ENCODE measurements around the gene BANP. TPM values are rescaled to one million over a fixed set of nuclear protein-coding genes. Genes with fewer than 3 reads are reported as not detected.

Gene BANP
- total RNA-seq, 6 experiments from 2014 or later = 15.6 to 19.0 (median 16.2) TPM

GRCh38 chr16:87921236-87921773, 29.9 kb upstream of the BANP start:
- H3K4me3 Mint-ChIP-seq = no peak overlapping the region
- H3K36me3 Mint-ChIP-seq (ENCODE audit: low read depth) = no peaks in the 10 kb centered on the region
- DNase-seq = no peak
- peaks cover 31% of the 10 kb centered on the region for H3K27me3 Mint-ChIP-seq (ENCODE audit: insufficient read depth)
- no peak for TF ChIP-seq CTCF (IDR thresholded peaks at IDR 0.05)
- no peak overlapping the region for H3K27ac Mint-ChIP-seq
- H3K9me3 Mint-ChIP-seq = no peaks in the 10 kb centered on the region
- H3K4me1 Mint-ChIP-seq (ENCODE audit: low read depth) = peaks cover 8% of the 10 kb centered on the region

GRCh38 chr16:87922250-87922871, 28.9 kb upstream of the BANP start:
- Mint-ChIP-seq H3K36me3 (ENCODE audit: low read depth) (no peaks in the 10 kb centered on the region), H3K27ac (no peak overlapping the region), H3K9me3 (no peaks in the 10 kb centered on the region), H3K4me1 (ENCODE audit: low read depth) (peaks cover 8% of the 10 kb centered on the region), H3K27me3 (ENCODE audit: insufficient read depth) (peaks cover 36% of the 10 kb centered on the region), H3K4me3 (no peak overlapping the region)
- no peak for DNase-seq
- no peak for TF ChIP-seq CTCF (IDR thresholded peaks at IDR 0.05)

GRCh38 chr16:87924041-87924810, 27.0 kb upstream of the BANP start:
- no peak for DNase-seq
- H3K9me3 Mint-ChIP-seq = no peaks in the 10 kb centered on the region
- no peak overlapping the region for H3K27ac Mint-ChIP-seq
- TF ChIP-seq CTCF (IDR thresholded peaks at IDR 0.05) = no peak
- no peaks in the 10 kb centered on the region for H3K4me1 Mint-ChIP-seq (ENCODE audit: low read depth)
- no peaks in the 10 kb centered on the region for H3K36me3 Mint-ChIP-seq (ENCODE audit: low read depth)
- H3K27me3 Mint-ChIP-seq (ENCODE audit: insufficient read depth) = peaks cover 29% of the 10 kb centered on the region
- no peak overlapping the region for H3K4me3 Mint-ChIP-seq

- Mint-ChIP-seq H3K27ac (no peak overlapping the region), H3K27me3 (ENCODE audit: insufficient read depth) (peaks cover 29% of the 10 kb centered on the region), H3K4me3 (no peak overlapping the region)
Measured at GRCh38 chr16:87924811-87925670, 26.2 kb upstream of the BANP start.

More at GRCh38 chr16:87924811-87925670, 26.2 kb upstream of the BANP start:
- DNase-seq = no peak
- Mint-ChIP-seq H3K9me3 (no peaks in the 10 kb centered on the region), H3K4me1 (ENCODE audit: low read depth) (no peaks in the 10 kb centered on the region), H3K36me3 (ENCODE audit: low read depth) (no peaks in the 10 kb centered on the region)
- TF ChIP-seq CTCF (IDR thresholded peaks at IDR 0.05) = no peak
